Stimulated activated CD8-positive, alpha-beta memory T cell treated with anti-CD3 and anti-CD28 coated beads, Interleukin-12 subunit alpha, Interleukin-12 subunit beta, amount 100 ng/mL, for 24 hours (primary cell): Measurements from ENCODE around the gene ATL1.
"Not testable (repeated sequence)": the region's sequence is repeated elsewhere in the genome, so short reads cannot be mapped to it uniquely, and the experiment has no call there.

Experiments used
- DNase-seq: peaks from one replicate; pipeline ENCODE4 v3.0.0-alpha.2; 2020; ENCODE audit errors: extremely low read depth

Gene ATL1

DNA sequence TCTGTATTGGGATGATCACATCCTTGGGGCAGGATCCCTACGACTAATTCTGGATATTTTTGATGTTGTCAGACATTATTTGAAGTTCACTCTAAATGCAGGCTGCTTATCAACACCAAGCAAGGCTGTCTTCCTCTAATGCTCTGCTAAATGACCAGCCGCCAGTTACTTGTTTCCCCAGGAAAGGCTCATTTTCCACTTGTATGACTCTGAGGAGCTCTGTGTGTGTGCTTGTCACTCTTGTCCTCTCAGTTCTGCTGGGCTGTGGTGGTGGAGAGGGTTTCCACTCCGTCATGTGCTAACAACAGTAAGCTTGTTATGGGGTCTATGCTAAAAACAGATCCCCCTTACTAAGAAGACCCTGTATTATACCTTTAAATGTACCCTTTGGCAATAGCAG, 42.1 kb downstream of the ATL1 start:
- DNase-seq: no peak

DNA sequence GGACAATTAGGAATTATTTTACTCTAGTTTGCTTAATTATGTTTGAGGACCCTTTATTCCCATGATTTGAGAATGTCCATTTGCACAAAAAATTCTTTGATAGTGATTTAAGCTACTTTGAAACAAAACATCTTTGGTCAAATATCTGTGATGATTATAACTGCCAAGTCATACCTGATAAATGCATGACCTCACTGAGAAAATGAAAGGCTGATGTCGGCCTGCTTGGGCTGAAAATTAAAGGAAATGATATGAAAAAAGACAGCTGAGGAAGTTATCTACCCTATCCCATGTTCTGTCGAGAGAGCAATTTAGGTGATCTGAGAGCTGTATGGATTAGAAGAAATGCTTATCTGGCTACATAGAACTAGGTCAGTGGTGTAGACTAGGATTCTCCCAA, 43.6 kb downstream of the ATL1 start:
- DNase-seq: no peak

DNA sequence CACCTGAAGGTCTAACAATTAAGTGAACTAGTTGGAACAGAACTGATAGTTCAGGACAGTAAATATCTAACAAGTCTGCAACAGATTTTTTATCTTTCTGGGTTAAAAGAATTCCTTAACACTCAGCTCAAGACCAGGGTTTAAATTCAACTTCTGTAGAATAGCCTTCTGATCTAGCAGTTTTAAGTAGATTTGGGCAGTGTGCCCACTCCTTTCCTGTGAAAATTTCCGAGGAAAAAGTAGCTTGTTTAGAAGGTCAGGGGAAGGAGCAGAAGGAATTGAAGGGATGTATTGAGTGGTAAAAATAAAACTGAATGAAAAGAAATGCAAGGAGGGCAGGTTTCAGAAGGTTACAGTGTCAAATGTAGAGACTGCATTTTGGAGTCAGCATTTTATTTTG, 45.8 kb downstream of the ATL1 start:
- DNase-seq: no peak

DNA sequence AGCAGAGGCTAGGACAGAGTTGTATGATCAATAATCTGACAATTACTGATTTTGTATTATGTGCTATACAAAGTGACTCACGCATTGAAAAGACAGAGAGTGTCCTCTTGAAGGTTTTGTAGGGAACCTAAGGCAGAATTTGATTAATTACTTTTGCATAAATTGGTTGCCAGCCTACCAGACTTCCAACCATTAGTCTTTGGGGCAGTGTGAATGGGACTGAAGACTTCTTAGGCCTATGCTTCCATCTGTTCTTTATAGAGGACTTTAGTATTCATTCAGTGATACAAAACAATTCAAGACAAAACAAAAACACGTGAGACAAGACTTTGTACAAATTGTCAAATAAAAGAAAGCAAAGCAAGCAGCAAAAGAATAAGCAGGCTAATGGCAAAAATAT, 46.5 kb downstream of the ATL1 start:
- DNase-seq: no peak

DNA sequence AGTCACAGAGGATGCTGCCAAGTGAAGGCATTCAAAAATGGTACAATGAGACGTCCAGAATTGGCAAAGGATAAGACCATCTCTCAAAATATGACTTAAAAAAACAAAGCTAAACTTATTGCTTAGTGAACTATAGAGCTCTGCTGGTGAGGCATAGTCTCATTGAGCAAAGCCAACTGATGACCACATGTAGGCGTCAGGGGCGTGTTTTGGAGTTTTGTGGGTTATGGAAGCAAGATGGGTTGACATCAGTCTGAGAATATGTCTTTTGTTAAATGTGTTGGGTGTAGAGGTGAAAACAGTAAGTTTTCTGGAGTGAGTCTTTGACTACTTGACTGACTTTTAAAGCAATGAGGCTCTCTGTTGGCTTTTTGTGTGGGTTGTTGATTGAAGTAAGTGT, 47.2 kb downstream of the ATL1 start:
- peak; percentile 5 for DNase-seq

DNA sequence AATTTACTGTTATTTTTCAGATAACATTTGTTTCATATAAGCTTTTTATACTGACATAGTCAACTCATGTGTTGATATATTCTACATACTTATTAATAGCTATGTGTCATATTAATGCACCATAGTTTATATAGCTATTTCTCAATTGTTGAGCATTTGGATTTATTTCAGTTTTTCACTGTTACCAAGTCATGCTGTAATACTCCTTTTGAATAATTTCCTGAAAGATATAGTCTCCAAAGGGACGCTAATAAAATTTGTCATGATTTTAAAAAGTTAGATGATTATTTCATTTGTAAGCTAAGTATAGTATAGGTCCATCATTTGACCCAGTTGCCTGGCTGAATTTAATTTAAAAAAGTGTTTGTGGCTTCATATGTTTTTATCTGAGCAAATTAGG, 47.8 kb downstream of the ATL1 start:
- no peak for DNase-seq

DNA sequence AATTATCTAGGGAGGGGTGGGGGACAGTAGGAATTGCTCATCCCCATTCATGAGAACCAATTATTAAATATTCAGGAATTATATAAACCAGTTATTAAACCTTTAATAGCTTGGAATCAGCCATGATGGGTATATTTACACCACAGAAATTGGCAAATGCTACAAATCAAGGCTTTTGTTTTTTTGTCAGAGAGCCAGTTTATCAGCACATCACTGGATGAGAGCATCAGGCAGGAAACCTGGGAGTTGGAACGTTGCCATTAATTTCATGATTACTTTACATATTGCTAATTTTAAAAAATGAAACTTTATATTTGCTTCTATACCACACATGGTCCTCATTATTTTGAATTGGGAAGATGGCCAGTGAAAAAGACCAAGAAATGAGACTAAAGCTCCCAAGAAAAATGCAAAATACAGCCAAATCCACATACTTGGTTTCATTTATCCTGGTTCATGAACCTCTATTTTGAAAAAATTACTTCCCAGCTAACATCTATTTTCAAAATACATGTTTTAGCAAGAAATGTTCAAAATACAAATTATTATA, 48.4 kb downstream of the ATL1 start:
- DNase-seq: no peak

DNA sequence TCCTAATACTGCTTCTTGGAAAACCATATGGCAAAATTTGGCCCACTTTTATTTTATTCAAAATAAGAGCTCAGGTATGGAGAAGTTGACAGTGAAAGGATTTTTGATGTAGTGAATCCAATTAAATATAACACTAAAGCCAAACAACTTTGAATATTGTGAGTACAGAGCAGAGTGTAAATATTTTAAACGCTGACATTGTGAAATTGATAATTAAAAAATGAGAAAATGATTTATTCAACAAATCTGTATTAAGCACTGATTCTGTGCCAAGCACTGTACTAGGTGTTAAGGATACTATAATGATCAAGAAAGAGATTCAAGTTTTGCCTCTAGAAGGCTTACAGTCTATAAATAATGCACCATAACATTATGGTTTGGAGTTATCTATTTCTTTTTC, 50.5 kb downstream of the ATL1 start:
- no peak for DNase-seq

DNA sequence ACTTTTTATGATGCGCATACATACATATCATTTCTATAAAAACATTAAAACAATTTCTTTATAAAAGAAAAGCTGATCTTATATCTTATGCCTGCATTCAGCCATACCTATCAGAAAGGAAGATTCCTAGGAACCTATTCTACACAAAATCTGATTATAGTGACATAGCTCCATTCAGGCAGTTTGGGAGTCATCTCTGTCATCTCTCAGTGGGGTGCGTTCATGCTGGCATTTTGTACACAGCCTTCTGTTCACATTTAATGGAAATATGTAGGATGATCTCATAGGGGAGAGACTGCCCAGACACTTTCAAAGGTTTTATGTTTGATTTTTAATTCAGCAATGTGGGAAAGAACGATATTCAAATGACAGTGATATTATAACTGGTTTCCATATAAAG, 52.9 kb downstream of the ATL1 start:
- no peak for DNase-seq

DNA sequence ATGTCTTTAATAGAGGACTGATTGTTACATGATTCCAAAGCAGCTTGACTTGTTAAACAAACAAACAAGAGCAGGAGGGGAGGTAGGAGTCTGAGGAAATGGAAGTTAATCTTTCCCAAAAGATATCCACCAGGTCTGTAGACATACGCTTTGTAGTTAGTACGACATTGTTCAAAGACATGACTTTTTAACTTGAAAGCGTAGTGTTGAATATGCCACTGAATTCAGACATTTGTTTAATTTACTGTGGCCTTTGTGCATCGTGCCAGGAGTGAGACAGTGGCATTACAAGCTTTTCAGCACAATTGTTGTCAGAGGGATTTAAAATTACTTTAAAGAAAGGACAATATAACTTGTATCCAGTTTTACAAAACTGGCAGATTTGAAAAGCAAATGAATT, 55.1 kb downstream of the ATL1 start:
- no peak for DNase-seq

DNA sequence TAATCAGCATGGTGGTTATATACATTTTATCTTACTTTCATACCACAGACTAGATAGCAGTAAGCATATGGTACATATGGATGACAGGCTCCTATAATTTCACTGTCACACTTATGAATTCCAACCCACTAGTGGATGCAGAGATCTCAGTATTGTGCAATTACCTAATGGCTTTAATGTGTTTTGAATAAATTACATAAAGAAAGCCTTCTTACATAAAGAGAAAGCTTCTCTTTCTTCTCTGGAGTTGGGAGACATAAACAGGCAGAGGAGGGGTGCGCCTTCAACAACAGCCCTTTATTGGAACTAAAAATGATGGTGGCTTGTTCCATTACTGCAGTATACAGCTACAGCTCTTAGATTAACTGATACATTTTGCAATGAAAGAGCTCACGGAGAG, 55.6 kb downstream of the ATL1 start:
- DNase-seq: no peak

DNA sequence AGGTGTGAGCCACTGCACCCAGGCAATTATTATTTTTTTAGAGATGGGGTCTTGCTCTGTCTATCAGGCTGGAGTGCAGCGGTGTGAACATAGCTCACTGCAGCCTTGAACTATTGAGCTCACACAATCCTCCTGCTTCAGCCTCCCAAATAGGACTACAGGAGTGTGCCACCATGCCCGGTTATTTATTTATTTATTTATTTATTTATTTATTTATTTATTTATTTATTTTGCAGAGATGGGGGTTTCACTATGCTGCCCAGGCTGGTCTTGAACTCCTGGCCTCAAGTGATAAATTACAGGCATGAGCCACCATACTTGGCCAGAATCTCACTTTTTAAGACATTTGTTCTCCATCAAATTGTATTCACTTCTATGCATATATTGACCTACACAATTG, 56.3 kb downstream of the ATL1 start:
- no peak for DNase-seq

DNA sequence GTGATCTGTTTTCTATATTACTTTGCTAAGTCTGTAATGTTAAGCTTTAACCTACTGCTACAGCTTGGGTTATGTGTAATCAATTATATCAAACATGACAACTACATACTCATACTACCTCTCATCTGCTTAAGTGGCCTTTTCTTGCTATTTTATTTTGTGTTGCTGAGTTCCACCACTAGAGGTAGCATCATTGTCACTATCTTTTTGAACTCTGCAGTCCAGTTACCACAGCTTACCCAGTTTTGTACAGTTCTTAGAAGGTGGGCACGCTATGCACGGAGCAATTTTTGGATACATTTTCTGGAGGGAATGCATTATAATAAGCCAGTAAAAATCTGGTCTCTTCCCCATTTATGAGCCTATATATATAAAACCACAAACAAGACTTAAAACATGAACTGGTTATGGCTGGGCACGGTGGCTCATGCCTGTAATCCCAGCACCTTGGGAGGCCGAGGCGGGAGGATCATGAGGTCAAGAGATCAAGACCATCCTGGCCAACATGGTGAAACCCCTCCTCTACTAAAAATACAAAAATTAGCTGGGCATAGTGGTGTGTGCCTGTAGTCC, 59.7 kb downstream of the ATL1 start:
- DNase-seq: no peak

DNA sequence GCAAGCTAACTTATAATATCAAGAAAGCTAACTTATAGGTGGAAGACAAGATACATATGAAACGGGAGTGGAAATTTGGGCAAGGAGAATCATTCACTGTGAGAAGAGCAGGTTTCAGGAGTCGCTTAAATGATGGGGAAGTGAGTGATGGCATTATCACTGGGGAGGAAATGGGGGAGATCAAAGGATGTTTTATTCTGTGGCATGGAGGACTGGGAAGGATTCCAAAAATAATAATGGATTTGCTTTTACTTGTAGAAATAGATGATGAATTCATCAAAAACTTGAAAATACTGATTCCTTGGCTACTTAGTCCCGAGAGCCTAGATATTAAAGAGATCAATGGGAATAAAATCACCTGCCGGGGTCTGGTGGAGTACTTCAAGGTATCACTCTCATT, 60.4 kb downstream of the ATL1 start:
- DNase-seq: no peak

DNA sequence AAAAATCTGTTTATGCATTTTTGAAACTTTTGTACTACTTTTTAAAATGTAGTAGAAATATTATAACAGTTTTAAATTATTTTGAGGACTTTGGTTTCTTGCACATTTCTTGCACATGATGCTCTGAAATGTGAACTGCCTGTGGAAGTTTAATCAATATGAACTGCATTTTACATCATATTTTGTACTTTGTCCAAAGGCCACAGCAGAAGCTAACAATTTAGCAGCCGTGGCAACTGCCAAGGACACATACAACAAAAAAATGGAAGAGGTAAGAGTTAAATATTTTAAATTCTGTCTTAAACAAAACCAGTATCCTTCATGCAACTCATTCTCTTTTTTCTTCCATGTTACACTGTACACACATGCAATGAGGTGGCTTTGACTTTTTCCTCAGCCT, 63.0 kb downstream of the ATL1 start:
- no peak for DNase-seq

DNA sequence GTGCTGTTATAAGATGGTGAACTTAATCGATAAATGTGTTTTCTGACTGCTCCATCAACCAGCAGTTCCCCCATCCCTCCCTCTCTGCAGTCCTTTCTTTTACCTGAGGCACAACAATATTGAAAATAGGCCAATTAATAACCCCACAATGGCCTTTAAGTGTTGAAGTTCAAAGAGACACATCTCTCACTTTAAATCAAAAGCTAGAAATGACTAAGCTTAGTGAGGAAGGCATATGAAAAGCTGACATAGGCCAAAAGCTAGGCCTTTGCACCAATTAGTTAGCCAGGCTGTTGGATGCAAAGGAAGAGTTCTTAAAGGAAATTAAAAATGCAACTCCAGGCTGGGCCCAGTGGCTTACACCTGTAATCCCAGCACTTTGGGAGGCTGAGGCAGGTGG, 64.5 kb downstream of the ATL1 start:
- DNase-seq: no peak

DNA sequence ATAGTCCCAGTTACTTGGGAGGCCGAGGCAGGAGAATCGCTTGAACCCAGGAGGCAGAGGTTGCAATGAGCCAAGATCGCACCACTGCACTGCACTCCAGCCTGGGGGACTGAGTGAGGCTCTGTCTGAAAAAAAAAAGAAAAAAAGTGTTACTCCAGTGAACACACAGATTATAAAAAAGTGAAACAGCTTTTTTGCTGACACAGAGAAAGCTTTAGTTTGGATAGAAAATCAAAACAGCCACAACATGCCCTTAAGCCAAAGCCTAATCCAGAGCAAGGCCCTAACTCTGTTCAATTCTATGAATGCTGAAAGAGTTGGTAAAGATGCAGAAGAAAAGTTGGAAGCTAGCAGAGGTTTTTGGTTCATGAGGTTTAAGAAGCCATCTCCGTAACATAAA, 65.0 kb downstream of the ATL1 start:
- DNase-seq: not testable (repeated sequence)

DNA sequence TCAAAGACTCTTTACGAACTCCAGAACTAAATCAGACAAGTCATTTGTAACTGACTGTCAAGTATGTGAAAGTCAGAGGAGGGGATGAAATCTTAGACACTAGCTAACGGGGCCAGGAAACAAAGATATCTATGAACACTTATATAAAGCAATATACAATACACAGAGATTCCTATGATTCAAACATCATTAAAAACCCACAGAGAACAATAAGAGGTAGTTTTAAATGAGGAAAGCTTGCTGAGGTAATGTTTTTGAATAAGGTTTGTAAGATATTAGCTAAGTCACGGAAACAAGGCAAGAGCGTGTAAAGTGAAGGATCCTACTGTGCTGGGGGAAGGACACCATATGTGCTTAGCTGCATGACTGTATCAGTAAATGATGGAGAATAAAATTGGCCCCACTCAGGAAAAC, 71.5 kb downstream of the ATL1 start:
- no peak for DNase-seq

DNA sequence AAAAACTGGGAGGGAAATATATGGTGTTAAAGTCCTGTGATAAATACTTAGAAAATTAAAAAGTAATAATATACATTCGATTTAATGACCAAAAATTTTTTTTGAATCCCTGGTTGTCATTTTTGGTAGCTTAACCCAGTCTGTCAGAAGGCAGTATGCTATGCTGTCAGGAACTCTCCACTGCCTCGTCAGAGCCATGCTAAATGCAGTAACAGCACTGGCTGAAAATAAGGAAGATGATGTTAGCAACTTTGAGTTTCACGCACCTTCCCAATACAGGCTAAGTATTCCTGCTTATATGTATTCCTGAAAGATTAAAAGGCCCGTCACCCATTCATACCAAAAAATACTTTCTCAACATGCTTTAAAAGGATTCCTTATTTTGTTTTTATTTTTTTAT, 74.0 kb downstream of the ATL1 start:
- no peak for DNase-seq

DNA sequence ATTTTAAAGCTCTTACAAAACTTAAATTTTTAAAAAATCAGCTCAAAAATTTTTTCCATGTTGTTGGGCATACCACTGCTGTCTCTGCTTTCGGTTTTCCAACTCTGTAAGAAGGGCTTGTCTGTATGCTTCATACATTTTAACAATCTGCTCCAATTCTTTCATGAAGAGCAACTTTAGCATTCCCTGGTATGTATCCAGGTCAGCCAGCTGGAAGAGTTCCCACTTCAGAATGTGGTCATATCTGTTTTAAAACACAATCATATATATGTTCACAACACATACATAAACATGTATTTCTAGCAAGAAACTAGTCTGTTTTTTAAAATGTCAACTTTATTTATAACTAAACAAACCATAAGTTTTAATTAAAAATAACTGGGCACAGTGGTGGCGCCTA, 75.2 kb downstream of the ATL1 start:
- no peak for DNase-seq

DNA sequence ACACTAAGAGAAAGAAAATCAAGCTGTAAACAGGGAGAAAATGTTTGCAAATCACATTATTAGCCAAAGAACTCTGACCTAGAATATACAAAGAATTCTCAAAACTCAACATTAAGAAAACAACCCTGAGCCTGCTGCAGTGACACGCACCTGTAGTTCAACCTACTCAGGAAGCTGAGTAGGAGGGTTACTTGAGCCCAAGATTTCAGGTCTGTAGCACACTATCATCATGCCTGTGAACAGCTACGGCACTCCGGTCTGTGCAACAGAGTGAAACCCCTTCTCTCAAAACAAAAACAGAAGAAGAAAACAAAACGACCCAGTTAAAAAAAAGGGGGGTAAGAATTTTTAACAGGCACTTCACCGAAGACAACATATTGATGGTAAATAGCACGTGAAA, 87.3 kb downstream of the ATL1 start:
- DNase-seq: no peak

DNA sequence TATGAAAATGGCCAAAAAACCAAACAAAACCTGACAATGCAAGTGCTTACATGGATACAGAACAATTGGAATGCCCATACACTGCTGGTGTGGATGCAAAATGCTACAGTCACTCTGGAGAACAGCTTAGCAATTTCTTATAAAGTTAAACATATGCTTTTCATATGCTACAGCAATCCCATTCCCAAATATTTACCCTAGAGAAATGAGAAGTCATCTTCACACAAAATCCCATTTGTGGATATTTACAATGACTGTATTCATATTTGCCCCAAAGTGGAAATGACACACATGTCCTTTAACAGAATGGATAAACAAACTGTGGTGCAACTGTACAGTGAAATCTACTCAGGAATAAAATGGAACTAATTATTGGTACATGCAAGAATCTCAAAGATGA, 87.8 kb downstream of the ATL1 start:
- DNase-seq: no peak

DNA sequence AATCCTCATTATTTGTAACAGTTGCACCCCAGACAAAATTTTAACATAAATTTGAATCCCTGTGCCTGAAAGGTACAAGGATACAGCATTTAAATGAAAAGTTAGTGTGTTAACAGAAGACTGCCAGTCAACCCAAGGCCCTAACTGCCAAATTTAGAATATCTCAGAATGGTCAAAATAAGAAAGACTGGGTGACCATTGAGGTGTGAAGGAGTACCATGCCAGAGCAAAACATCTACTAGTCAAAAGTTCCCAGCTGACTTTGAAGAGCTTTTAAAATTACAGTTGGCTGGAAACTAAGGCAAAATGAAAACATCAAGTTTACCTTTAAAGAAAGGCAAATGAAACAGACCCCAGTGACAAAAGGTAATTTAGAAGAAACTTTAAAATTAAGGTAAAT, 89.7 kb downstream of the ATL1 start:
- no peak for DNase-seq

DNA sequence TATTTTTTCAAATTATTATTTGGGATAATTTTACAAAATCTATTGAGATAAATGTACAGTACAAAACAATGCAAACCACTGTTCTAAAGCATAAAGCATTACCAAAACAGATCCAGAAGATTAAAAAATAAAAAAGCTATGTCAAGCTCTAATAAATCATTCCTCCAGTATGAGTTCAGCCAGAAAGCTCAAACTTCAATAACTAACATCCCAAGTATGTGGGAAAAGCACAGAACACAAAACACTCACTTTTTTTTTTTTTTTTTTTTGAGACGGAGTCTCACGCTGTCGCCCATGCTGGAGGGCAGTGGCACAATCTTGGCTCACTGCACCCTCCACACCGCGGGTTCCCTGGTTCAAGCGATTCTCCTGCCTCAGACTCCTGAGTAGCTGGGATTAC, 96.8 kb downstream of the ATL1 start:
- DNase-seq: no peak

DNA sequence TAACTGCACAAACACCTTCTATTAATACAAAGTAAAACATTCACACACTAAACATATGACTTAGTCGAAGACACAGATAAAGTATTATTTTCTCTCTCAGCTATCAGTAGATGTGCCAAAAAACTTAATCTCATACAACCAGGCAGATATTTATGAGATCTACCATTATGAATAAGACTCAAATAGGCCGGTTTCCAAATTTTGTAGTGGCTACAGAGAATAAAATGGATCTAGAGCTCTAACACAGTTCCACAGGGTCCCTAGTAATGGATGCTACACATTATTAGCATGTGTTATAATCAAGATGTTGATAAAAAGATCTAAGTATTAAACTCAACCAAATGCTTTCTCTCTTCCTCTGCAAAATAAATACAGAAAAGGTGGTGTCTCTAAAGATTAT, 97.8 kb downstream of the ATL1 start:
- no peak for DNase-seq
